ENCODE results near the gene KIF5A.
A peak's percentile ranks its signal among the peaks of the same experiment; 100 is the strongest.
"Not testable (repeated sequence)": the region's sequence is repeated elsewhere in the genome, so short reads cannot be mapped to it uniquely, and the experiment has no call there.

Gene KIF5A

DNA sequence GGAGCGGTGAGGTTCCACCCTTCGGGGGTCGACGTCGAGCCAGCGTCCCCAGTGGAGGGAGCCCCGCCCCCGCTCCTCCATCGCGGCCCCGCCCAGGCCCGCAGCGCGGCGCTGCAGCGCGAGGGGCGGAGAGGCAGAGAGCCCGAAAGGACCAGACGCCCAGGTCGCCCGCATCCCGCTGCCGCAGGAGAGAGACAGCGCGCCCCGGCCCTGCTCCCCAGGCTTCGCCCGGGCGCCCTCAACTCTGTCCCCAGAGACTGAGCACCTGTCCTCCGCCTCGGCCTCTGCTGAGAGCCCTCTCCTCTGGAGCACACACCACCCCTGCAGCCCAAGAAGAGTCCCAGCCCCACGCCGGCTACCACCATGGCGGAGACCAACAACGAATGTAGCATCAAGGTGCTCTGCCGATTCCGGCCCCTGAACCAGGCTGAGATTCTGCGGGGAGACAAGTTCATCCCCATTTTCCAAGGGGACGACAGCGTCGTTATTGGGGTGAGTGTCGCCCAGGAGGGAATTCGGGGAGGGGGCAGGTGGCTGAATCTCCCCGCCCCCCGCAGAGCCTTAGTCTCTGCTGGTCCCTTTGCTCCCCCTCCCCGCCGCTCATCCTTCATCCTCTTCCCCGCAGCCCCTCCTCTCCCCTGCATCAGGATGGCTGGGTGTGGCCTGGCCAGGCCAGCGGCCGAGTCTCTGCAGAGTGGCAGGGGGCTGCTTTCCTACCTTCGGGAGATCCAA lies at the start of gene KIF5A:
Gene KIF5A, plus strand, starts transcription at position 136 of the 732 bp plus-strand sequence. Its CDS starts 228 bp downstream, at position 364.
- peak; percentile 69 for DNase-seq

DNA sequence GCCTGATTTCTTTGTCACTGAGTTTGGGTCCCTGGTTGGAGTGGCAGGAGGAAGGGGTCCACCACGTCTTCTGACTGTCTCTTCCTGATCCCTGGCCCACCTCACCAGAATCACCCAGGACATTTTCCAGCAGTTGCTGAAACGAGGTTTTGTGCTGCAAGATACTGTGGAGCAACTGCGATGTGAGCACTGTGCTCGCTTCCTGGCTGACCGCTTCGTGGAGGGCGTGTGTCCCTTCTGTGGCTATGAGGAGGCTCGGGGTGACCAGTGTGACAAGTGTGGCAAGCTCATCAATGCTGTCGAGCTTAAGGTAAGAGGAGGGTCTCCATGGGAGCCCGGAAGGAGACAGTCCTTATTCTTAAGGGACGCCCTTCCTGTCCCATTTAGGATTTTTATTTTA lies 49.6 kb upstream of the KIF5A start:
- no peak for DNase-seq

DNA sequence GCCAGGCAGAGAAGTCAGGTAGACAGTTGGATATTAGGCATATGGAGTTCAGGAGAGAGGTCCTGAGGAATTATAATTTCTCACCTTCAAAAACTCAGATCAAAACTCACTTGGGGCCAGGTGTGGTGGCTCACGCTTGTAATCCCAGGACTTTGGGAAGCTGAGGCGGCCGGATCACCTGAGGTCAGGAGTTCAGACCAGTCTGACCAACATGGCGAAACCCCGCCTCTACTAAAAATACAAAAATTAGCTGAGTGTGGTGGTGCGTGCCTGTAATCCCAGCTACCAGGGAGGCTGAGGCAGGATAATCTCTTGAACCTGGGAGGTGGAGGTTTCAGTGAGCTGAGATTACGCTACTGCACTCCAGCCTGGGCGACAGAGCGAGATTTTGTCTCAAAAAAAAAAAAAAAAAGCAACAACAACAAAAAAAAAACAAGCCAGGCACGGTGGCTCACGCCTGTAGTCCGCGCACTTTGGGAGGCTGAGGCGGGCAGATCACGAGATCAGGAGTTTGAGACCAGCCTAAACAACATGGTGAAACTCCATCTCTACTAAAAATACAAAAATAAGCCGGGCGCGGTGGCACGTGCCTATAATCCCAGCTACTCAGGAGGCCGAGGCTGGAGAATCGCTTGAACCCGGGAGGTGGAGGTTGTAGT lies 47.4 kb upstream of the KIF5A start:
- not testable (repeated sequence) for DNase-seq

DNA sequence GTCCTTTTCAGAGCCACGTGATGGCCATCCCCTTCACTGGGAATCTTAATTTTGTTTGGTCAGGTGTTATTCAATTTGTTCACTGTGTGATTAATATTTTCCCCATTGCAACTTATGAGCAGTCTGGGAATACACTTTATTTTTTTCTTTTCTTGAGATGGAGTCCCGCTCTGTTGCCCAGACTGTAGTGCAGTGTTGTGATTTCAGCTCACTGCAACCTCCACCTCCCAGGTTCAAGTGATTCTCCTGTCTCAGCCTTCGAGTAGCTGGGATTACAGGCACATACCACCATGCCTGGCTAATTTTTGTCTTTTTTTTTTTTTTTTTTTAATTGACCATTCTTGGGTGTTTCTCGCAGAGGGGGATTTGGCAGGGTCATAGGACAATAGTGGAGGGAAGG lies 43.3 kb upstream of the KIF5A start:
- DNase-seq, result not testable (repeated sequence)

DNA sequence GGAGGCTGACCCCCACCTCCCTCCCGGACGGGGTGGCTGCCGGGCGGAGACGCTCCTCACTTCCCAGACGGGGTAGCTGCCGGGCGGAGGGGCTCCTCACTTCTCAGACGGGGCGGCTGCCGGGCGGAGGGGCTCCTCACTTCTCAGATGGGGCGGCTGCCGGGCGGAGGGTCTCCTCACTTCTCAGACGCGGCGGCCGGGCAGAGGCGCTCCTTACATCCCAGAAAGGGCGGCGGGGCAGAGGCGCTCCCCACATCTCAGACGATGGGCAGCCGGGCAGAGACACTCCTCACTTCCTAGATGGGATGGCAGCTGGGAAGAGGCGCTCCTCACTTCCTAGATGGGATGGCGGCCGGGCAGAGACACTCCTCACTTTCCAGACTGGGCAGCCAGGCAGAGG lies 42.0 kb upstream of the KIF5A start:
- not testable (repeated sequence) for DNase-seq

DNA sequence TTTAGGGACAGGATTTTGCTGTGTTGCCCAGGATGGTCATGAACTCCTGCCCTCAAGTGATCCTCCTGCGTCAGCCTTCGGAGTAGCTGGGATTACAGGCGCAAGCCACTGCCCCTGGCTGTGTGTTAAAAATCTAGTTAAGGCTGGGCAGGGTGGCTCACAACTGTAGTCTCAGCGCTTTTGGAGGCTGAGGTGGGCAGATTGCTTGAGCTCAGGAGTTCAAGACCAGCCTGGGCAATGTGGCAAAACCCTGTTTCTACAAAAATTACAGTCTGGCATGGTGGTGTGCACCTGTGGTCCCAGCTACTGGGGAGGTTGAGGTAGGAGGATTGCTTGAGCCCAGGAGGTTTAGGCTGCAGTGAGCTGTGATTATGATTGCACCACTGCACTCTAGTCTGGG lies 38.7 kb upstream of the KIF5A start:
- no peak for DNase-seq

DNA sequence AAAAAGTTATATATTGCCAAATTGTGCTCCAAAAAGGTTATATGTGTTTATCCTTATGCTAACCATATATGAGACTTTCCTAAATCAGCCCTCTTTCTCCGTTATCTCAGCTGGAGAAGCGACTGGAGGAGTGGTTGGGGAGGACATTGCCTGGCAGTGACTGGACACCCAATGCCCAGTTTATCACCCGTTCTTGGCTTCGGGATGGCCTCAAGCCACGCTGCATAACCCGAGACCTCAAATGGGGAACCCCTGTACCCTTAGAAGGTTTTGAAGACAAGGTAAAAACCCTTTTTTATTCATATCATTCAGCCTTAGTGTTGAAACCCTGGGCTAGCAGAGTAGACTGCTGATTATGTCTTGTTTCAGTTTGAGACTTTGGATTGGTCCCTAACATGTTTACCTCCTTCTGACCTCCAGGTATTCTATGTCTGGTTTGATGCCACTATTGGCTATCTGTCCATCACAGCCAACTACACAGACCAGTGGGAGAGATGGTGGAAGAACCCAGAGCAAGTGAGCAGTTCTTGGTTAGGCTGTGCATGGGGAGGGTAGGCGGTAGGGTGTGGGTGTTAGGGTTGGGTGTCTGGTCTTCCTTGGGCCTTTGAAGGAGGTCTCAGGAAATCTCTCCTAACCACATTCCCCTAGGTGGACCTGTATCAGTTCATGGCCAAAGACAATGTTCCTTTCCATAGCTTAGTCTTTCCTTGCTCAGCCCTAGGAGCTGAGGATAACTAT lies 38.1 kb upstream of the KIF5A start:
- no peak for DNase-seq

DNA sequence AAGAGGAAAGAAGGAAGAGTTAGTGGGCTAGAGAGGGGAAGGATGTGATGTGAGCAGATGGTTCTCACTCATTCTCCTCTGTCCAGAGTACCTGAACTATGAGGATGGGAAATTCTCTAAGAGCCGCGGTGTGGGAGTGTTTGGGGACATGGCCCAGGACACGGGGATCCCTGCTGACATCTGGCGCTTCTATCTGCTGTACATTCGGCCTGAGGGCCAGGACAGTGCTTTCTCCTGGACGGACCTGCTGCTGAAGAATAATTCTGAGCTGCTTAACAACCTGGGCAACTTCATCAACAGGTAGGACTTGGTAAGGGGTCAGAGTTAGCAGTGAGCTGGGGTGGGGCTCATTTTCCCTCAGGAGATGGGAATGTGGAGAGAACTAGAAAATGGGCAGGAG lies 37.2 kb upstream of the KIF5A start:
- DNase-seq, result no peak

DNA sequence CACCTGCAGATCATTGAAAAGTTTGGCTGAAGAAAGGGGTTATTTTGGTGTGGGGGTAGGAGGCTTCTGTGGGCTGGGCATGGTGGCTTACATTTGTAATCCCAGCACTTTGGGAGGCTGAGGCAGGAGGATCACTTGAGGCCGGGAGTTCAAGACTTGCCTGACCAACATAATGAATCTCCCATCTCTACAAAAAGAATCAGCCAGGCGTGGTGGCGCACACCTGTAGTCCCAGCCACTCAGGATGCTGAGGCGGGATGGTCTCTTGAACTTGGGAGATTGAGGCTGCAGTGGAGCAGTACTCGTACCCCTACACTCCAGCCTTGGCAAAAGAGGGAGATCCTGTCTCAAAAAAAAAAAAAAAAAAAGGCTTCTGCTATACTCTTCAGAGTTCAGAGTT lies 36.6 kb upstream of the KIF5A start:
- no peak for DNase-seq

DNA sequence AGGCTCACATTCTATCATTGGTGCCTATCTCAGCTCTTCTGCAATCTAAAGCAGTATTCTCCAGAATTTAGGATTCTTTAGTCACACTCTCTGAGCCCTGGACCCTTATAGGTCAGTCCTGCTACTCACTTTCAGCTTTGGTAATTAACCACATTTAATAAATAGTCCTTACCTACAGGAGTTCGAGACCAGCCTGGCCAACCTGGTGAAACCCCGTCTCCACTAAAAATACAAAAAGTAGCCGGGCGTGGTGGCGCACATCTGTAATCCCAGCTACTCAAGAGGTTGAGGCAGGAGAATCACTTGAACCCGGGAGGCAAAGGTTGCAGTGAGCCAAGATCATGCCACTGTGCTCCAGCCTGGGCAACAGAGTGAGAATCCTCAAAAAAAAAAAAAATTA lies 36.2 kb upstream of the KIF5A start:
- DNase-seq, result not testable (repeated sequence)

DNA sequence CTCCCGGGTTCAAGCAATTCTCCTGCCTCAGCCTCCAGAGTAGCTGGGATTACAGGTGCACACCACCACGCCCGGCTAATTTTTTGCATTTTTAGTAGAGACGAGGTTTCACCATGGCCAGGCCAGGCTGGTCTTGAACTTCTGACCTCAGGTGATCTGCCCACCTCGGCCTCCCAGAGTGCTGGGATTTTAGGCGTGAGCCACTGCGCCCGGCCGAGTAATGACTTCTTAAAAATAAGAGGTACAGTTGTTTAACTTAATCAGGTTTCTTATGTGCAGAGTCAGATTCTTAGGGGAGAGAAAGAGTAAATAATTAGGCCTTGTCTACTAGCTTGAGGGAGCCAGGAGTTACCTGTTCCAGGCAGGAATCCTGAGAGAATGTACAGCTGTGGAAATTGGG lies 35.6 kb upstream of the KIF5A start:
- not testable (repeated sequence) for DNase-seq

DNA sequence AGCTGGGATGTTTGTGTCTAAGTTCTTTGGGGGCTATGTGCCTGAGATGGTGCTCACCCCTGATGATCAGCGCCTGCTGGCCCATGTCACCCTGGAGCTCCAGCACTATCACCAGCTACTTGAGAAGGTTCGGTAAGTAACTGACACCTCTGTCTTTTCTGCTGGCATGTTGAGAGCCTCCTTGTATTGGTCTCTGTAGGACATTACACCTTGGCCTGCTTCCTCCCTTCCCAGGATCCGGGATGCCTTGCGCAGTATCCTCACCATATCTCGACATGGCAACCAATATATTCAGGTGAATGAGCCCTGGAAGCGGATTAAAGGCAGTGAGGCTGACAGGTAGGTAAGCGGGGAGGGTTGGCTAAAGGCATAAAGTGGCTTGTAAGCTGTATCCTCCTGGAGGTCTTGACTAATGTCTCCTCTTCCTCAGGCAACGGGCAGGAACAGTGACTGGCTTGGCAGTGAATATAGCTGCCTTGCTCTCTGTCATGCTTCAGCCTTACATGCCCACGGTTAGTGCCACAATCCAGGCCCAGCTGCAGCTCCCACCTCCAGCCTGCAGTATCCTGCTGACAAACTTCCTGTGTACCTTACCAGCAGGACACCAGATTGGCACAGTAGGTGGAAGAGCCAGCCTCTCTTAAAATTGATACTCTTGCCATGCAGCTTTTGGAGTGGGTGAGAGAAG lies 35.0 kb upstream of the KIF5A start:
- DNase-seq, result no peak

DNA sequence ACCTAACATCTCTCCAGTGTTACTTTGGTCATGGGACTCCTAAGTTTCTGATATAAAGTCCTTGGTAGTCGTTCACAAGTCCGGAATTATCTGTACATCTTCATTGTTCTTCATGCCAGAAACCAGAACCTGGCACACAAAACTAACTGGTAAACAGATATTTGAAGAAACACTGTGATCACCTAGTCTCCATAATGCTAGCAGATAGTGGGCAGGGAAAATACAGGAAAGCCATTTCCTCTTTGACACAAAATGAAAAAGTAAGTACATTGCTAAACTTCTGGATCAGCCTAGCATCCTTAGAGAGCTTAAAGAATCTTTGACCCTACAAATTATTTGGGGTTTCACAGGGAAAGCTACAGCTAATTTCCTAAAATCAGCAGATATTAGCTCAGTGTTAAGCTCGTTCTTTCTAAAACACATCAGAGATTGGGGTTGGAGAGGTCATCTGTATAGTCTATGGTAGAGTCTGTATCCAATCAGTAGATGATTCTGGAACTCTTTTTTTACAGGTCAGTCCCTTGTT lies 34.4 kb upstream of the KIF5A start:
- DNase-seq, result no peak

DNA sequence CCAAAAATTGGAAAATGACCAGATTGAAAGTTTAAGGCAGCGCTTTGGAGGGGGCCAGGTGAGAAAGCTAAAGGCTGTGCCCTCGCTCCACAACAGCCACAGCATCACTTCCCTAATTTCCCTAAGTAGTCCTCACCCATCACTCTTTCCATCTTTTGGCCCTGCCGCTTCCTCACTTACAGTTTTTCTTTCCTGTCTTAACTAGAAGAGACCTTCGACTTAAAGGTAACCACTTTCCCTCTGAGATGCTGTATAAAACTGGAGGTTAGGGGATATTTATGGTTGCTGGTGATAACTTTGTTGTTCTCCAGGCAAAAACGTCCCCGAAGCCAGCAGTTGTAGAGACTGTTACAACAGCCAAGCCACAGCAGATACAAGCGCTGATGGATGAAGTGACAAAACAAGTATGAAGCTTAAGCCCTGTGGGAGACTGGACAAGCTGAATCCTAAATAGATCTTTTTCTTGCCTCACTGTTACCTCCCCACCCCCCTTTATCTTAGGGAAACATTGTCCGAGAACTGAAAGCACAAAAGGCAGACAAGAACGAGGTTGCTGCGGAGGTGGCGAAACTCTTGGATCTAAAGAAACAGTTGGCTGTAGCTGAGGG lies 33.8 kb upstream of the KIF5A start:
- DNase-seq, result no peak

DNA sequence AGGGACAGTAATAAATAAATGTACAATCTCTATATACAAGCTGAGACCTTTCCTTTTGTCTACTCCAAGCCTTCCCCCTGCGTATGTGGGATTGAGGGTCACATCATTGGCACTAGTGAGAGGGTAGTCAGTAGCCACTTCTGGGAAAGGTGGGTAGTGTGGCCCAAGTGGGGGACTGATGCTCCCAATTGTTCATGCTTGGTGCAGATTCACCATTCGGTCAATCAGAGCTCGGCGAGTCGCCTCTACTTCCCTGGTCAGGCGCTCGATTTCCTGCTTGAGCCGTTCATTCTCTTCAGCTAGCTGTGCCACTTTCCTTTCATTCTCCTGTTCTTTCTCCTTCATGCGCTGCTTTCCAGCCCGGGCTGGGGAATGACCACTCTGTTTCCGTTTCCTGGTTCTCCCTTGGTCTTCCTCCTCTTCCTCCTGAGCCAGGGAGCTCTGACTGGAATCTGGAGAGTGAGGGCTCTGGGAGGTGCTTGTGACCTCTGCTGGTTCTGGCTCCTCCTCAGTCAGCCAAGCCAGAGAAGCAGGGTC lies 33.2 kb upstream of the KIF5A start:
- no peak for DNase-seq

DNA sequence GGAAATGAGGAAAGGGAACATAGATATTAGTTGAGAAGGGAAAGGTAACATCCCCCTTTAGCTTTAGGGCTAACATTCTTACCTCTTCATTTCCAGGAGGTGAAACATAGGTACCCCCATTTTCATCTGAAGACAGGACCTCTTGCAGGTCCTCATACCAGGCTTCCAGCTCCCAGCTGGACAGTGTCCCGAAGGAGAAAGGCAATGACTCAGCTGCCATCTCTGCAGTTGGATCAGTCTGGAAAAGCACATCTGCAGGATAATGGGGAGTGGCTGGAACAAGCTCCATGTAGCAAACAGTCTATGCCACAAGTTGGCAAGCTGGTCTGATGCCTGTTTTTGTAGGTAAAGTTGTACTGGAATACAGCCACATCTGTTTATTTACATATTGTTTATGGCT lies 32.7 kb upstream of the KIF5A start:
- no peak for DNase-seq

DNA sequence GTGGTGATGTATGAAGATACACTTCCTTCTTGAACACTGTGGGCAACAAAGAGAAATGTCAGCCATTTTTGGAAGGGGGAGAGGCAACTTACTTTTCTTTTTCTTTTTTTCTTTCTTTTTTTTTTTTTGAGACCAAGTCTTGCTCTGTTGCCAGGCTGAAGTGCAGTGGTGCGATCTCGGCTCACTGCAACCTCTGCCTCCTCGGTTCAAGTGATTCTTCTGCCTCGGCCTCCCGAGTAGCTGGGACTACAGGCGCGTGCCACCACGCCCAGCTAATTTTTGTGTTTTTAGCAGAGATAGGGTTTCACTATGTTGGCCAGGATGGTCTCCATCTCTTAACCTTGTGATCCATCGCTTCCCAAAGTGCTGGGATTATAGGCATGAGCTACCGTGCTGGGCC lies 32.1 kb upstream of the KIF5A start:
- DNase-seq, result not testable (repeated sequence)

DNA sequence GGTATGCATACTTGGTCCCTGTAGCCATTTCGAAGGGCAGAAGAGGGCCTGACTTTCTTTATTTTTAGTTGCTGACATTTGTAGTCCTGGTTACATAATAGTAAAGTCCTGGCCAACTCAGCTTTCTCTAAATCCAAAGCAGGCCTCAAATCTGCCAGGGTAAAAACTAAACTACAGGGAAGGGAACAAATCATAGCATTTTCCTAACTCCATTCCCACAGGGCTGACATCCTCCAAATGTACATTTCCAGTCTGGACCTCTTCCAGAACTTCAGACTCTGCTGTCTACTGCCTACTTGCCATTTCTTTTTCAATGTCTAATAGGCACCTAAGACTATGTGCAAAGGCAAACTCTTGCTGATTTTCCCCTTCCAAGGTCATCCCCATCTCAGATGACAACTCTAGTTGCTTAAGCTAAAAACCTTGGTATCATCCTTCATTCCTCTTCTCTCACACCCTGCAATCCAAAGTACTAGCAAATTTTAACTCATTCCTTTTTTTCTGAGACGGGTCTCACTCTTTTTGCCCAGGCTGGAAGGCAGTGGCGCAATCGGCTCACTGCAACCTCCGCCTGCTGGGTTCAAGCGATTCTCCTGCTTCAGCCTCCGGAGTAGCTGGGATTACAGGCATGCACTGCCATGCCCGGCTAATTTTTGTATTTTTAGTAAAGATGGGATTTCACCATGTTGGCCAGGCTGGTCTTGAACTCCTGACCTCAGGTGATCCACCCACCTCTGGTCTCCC lies 31.5 kb upstream of the KIF5A start:
- no peak for DNase-seq

DNA sequence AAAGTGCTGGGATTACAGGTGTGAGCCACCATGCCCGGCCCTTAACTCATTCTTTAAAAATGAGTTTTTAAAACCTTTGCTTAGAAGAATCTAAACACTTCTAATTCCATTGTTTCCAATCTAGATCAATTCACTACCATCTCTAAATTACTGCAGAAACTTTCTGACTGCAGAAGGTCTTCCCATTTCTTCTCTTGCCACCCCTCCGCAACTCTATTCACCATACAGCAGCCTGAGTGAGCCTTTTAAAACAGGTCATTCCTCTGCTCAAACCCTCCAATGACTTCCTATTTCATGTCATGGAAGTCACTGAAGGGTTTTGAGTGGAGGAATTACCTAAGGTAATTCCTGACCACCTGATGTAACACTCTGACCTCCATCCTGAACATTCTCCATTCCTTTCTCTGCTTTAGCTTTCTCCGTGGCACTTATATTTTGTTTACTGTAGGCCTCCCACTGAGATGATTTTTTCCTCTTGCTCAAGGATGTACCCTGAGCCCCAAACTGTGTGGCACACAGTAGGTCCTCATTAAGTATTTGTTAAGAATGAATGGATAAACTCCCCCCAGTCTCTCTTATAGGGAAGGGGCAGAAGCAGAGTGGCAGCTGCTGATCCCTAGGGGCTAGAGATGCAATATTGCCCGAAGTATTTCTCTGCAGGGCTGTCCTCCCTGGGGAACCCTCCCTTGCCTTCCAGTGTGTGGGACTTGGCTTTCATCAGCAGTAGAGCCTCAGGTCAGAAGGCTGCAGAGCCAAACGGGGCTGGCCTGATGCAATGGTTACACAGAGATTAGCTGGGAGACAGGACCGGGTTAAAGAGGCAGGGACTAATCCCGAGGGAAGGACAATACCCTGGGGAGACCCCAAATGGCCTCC lies 30.7 kb upstream of the KIF5A start:
- no peak for DNase-seq

DNA sequence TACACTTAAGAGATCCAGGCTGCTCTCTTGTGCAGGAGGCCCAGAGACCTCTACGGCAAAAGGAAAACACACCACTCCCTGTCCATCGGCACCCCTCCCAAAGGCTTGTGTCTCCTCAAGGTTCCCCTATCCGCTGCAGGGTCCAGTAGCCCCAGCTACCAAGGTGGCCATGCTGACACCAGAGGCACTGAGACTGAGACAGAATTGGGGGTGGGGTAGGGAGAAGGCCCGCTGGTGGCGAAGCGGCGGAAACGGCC lies 30.1 kb upstream of the KIF5A start:
- no peak for DNase-seq

Measured in NCI-H2171 (cell line).